SU-DHL-6 (cell line): ENCODE results near the gene TAF10.

ENCODE experiments used
- H2AFZ ChIP-seq: fragments of 200-600 bp; sonication (generic); 2 replicates; pipeline ENCODE4 v1.6.1; 2014; ENCODE audit warnings: low read depth, mild to moderate bottlenecking, moderate library complexity, mixed read lengths, antibody characterized with exemption, low read length; ENCODE audit not compliant: severe bottlenecking
- H3F3A ChIP-seq: fragments of 200-600 bp; shearing (Covaris generic); 2 replicates; pipeline ENCODE4 v1.6.0; 2016; ENCODE audit warnings: antibody characterized with exemption, mild to moderate bottlenecking; ENCODE audit not compliant: insufficient read depth
- H3K27ac ChIP-seq: fragments of 200-600 bp; sonication (generic); 2 replicates; pipeline ENCODE4 v1.5.1; 2016; ENCODE audit warnings: low read depth, mild to moderate bottlenecking, low read length, moderate library complexity, mixed read lengths
- H3K27me3 ChIP-seq: fragments of 200-600 bp; sonication (generic), shearing (Covaris generic); 2 replicates; pipeline ENCODE4 v1.6.0; 2014; ENCODE audit warnings: mild to moderate bottlenecking, low read length
- H3K36me3 ChIP-seq: fragments of 200-600 bp; sonication (generic); 2 replicates; pipeline ENCODE4 v1.6.1; 2014; ENCODE audit warnings: mild to moderate bottlenecking, low read length, mixed read lengths
- H3K4me2 ChIP-seq: fragments of 300-600, 200-600 bp; shearing (Covaris generic), sonication (generic); 2 replicates; pipeline ENCODE4 v1.6.0; 2014; ENCODE audit warnings: low read length, low read depth, mild to moderate bottlenecking; ENCODE audit not compliant: poor library complexity, severe bottlenecking
- H3K4me3 ChIP-seq: fragments of 200-600 bp; sonication (generic); 2 replicates; pipeline ENCODE4 v1.5.1; 2014; ENCODE audit warnings: antibody characterized with exemption, low read length, mild to moderate bottlenecking, mixed read lengths; ENCODE audit not compliant: insufficient read depth, poor library complexity, severe bottlenecking
- H3K79me2 ChIP-seq: fragments of 200-600 bp; sonication (generic); 2 replicates; pipeline ENCODE4 v1.6.1; 2014; ENCODE audit warnings: mild to moderate bottlenecking, low read length, moderate library complexity; ENCODE audit not compliant: insufficient read depth
- H3K9ac ChIP-seq: fragments of 200-600 bp; sonication (generic); 2 replicates; pipeline ENCODE4 v1.7.0; 2014; ENCODE audit warnings: mild to moderate bottlenecking, low read length
- H3K9me2 ChIP-seq: fragments of 200-600 bp; sonication (generic); replicated peaks from 2 replicates; pipeline ENCODE4 v1.6.1; 2014; ENCODE audit warnings: low read length; ENCODE audit not compliant: insufficient read depth
- H3K9me3 ChIP-seq: fragments of 200-600 bp; sonication (generic); 2 replicates; pipeline ENCODE4 v1.6.1; 2014; ENCODE audit warnings: low read length, mixed read lengths; ENCODE audit not compliant: insufficient read depth
- H4K20me1 ChIP-seq: fragments of 200-600 bp; sonication (generic); 2 replicates; pipeline ENCODE4 v1.6.1; 2014; ENCODE audit warnings: low read depth, mild to moderate bottlenecking, antibody characterized with exemption, low read length, moderate library complexity, mixed read lengths
- EZH2phosphoT487 ChIP-seq: fragments of 200-600 bp; sonication (generic), shearing (Covaris generic); conservative IDR thresholded peaks from 2 replicates; pipeline ENCODE4 v1.6.1; 2018; ENCODE audit warnings: mild to moderate bottlenecking, antibody characterized with exemption, low read length, moderate library complexity, mixed read lengths
- TF ChIP-seq, protein P1 (sequence below): fragments of 200-600 bp; sonication (generic); IDR thresholded peaks from one replicate; pipeline ENCODE4 v1.5.1; 2017; ENCODE audit warnings: antibody characterized with exemption, mild to moderate bottlenecking, low read length, moderate library complexity; ENCODE audit not compliant: insufficient read depth, poor library complexity, severe bottlenecking

The TAF10 gene

GRCh38 chr11:6612213-6613041 lies at the start of gene TAF10:
TSS of gene TAF10 (minus strand) at chr11:6612216. CDS start at chr11:6612189, 27 bp downstream.
- Histone ChIP-seq H3K79me2 (peaks cover 9% of the 10 kb centered on the region), H3K9me2 (no peaks in the 10 kb centered on the region), H3K27ac (peak within 1 kb of the TSS; percentile 78), H3K27me3 (no peaks in the 10 kb centered on the region), H3K4me2 (peak within 1 kb of the TSS; percentile 84), H3F3A (peaks cover 13% of the 10 kb centered on the region), H3K9me3 (no peaks in the 10 kb centered on the region), H3K9ac (peak within 1 kb of the TSS; percentile 78), H3K4me3 (peak within 1 kb of the TSS; percentile 75), H3K36me3 (no peaks in the 10 kb centered on the region), H2AFZ (peak within 1 kb of the TSS; percentile 94), H4K20me1 (no peaks in the 10 kb centered on the region)
- TF ChIP-seq EZH2phosphoT487 = no peak
- TF ChIP-seq, protein P1, sequence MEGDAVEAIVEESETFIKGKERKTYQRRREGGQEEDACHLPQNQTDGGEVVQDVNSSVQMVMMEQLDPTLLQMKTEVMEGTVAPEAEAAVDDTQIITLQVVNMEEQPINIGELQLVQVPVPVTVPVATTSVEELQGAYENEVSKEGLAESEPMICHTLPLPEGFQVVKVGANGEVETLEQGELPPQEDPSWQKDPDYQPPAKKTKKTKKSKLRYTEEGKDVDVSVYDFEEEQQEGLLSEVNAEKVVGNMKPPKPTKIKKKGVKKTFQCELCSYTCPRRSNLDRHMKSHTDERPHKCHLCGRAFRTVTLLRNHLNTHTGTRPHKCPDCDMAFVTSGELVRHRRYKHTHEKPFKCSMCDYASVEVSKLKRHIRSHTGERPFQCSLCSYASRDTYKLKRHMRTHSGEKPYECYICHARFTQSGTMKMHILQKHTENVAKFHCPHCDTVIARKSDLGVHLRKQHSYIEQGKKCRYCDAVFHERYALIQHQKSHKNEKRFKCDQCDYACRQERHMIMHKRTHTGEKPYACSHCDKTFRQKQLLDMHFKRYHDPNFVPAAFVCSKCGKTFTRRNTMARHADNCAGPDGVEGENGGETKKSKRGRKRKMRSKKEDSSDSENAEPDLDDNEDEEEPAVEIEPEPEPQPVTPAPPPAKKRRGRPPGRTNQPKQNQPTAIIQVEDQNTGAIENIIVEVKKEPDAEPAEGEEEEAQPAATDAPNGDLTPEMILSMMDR = peak; percentile 41

DNA sequence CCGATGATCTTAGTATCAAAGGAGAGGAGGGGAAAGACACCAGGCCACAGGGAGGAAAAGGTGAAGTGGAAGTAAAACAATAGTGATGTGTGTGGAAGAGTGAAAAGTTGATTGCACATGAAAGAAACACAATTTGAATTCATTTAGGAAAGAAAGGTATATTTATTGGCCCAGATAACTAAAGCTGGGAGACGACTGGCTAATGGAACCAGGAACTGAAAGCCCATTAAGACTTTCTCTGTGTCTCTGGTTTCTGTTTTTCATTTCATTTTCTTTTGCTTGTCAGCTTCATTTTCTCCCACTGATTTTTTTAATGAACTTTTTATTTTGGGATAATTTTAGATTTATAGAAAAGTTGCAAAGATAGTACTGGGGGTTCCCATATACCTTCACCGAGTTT lies 48.7 kb upstream of the TAF10 start:
- TF ChIP-seq, protein P1 = no peak
- TF ChIP-seq EZH2phosphoT487 = no peak
- Histone ChIP-seq H3K36me3 (no peaks in the 10 kb centered on the region), H3K4me3 (no peak overlapping the region), H3K27ac (no peak overlapping the region), H3K27me3 (no peaks in the 10 kb centered on the region), H3K9me3 (no peaks in the 10 kb centered on the region), H3K9ac (no peak overlapping the region), H3K4me2 (no peak overlapping the region), H3K79me2 (no peaks in the 10 kb centered on the region), H4K20me1 (no peaks in the 10 kb centered on the region), H3K9me2 (no peaks in the 10 kb centered on the region), H3F3A (no peaks in the 10 kb centered on the region), H2AFZ (no peak overlapping the region)

DNA sequence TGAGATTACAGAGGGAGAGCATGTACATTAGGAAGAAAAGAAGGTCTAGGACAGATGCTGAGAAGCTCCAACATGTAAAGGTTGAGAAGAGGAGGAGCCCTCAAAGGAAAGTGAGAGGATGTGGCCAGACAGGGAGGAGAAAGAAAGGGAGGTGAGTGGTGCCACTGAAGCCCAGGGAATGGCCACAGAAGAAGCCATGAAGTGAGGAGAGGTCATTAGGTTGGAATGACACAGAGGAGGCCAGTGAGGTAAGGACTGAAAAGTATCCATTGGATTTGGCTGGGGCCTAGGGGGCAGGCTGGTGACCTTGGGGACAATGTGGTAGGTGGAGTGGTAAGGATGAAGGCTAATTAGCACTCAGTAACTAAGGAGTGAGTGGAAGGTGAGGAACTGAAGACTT lies 46.6 kb upstream of the TAF10 start:
- no peak overlapping the region for H3K9ac ChIP-seq
- H4K20me1 ChIP-seq = no peaks in the 10 kb centered on the region
- H2AFZ ChIP-seq = no peak overlapping the region
- H3K9me2 ChIP-seq = no peaks in the 10 kb centered on the region
- no peaks in the 10 kb centered on the region for H3K9me3 ChIP-seq
- H3K27ac ChIP-seq = no peak overlapping the region
- no peak overlapping the region for H3K4me3 ChIP-seq
- no peaks in the 10 kb centered on the region for H3F3A ChIP-seq
- no peak for TF ChIP-seq EZH2phosphoT487
- TF ChIP-seq, protein P1 = no peak
- H3K4me2 ChIP-seq = no peak overlapping the region
- H3K36me3 ChIP-seq = no peaks in the 10 kb centered on the region
- H3K79me2 ChIP-seq = no peaks in the 10 kb centered on the region
- no peaks in the 10 kb centered on the region for H3K27me3 ChIP-seq
